ENCODE results near the gene PEX26. TPM values are rescaled to one million over a fixed set of nuclear protein-coding genes. Genes with fewer than 3 reads are reported as not detected.
"Not testable (repeated sequence)": the region's sequence is repeated elsewhere in the genome, so short reads cannot be mapped to it uniquely, and the experiment has no call there.

PEX26 gene
- total RNA-seq, 1 donor from 2014 or later: 50.1 TPM

- no peak overlapping the region for H3K27ac Mint-ChIP-seq
- H3K9me3 Mint-ChIP-seq (ENCODE audit: low read depth): no peaks in the 10 kb centered on the region
- no peak overlapping the region for H3K4me3 Mint-ChIP-seq (ENCODE audit: low read depth)
- peaks cover 12% of the 10 kb centered on the region for H3K27me3 Mint-ChIP-seq
- no peaks in the 10 kb centered on the region for H3K4me1 Mint-ChIP-seq (ENCODE audit: low read depth)
- H3K36me3 Mint-ChIP-seq (ENCODE audit: insufficient read depth): peaks cover 11% of the 10 kb centered on the region
- TF ChIP-seq, protein P1, sequence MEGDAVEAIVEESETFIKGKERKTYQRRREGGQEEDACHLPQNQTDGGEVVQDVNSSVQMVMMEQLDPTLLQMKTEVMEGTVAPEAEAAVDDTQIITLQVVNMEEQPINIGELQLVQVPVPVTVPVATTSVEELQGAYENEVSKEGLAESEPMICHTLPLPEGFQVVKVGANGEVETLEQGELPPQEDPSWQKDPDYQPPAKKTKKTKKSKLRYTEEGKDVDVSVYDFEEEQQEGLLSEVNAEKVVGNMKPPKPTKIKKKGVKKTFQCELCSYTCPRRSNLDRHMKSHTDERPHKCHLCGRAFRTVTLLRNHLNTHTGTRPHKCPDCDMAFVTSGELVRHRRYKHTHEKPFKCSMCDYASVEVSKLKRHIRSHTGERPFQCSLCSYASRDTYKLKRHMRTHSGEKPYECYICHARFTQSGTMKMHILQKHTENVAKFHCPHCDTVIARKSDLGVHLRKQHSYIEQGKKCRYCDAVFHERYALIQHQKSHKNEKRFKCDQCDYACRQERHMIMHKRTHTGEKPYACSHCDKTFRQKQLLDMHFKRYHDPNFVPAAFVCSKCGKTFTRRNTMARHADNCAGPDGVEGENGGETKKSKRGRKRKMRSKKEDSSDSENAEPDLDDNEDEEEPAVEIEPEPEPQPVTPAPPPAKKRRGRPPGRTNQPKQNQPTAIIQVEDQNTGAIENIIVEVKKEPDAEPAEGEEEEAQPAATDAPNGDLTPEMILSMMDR (IDR thresholded peaks at IDR 0.05; ENCODE audit: unreplicated experiment): no peak
- no peak for DNase-seq (ENCODE audit: low spot score, unreplicated experiment)
These were observed 26.8 kb downstream of the PEX26 start for GRCh38 chr22:18104566-18104965.

DNA sequence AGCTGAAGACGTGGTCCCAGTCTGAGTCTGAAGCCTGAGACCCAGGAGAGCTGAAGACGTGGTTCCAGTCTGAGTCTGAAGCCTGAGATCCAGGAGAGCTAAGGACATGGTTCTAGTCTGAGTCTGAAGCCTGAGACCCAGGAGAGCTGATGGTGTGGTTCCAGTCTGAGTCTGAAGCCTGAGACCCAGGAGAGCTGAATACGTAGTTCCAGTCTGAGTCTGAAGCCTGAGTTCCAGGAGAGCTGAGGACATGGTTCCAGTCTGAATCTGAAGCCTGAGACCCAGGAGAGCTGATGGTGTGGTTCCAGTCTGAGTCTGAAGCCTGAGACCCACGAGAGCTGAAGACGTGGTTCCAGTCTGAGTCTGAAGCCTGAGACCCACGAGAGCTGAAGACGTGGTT lies 28.2 kb downstream of the PEX26 start:
- Mint-ChIP-seq H3K27me3 (peaks cover 22% of the 10 kb centered on the region), H3K36me3 (ENCODE audit: insufficient read depth) (peaks cover 11% of the 10 kb centered on the region)
- H3K4me3 Mint-ChIP-seq (ENCODE audit: low read depth); H3K27ac Mint-ChIP-seq; H3K4me1 Mint-ChIP-seq (ENCODE audit: low read depth); H3K9me3 Mint-ChIP-seq (ENCODE audit: low read depth); DNase-seq (ENCODE audit: low spot score, unreplicated experiment): not testable (repeated sequence)

- Mint-ChIP-seq H3K27me3 (peaks cover 30% of the 10 kb centered on the region), H3K36me3 (ENCODE audit: insufficient read depth) (peaks cover 11% of the 10 kb centered on the region)
- not testable (repeated sequence) for H3K4me3 Mint-ChIP-seq (ENCODE audit: low read depth); DNase-seq (ENCODE audit: low spot score, unreplicated experiment); H3K4me1 Mint-ChIP-seq (ENCODE audit: low read depth); H3K27ac Mint-ChIP-seq; H3K9me3 Mint-ChIP-seq (ENCODE audit: low read depth)
These were observed 29.0 kb downstream of the PEX26 start for GRCh38 chr22:18106550-18107341.

GRCh38 chr22:18108187-18108586 lies 30.4 kb downstream of the PEX26 start:
- no peak overlapping the region for H3K27ac Mint-ChIP-seq
- H3K27me3 Mint-ChIP-seq: peaks cover 44% of the 10 kb centered on the region
- no peaks in the 10 kb centered on the region for H3K9me3 Mint-ChIP-seq (ENCODE audit: low read depth)
- H3K4me3 Mint-ChIP-seq (ENCODE audit: low read depth): no peak overlapping the region
- TF ChIP-seq, protein P1 (IDR thresholded peaks at IDR 0.05; ENCODE audit: unreplicated experiment): no peak
- H3K36me3 Mint-ChIP-seq (ENCODE audit: insufficient read depth): peaks cover 11% of the 10 kb centered on the region
- no peak for DNase-seq (ENCODE audit: low spot score, unreplicated experiment)
- peaks cover 8% of the 10 kb centered on the region for H3K4me1 Mint-ChIP-seq (ENCODE audit: low read depth)

DNA sequence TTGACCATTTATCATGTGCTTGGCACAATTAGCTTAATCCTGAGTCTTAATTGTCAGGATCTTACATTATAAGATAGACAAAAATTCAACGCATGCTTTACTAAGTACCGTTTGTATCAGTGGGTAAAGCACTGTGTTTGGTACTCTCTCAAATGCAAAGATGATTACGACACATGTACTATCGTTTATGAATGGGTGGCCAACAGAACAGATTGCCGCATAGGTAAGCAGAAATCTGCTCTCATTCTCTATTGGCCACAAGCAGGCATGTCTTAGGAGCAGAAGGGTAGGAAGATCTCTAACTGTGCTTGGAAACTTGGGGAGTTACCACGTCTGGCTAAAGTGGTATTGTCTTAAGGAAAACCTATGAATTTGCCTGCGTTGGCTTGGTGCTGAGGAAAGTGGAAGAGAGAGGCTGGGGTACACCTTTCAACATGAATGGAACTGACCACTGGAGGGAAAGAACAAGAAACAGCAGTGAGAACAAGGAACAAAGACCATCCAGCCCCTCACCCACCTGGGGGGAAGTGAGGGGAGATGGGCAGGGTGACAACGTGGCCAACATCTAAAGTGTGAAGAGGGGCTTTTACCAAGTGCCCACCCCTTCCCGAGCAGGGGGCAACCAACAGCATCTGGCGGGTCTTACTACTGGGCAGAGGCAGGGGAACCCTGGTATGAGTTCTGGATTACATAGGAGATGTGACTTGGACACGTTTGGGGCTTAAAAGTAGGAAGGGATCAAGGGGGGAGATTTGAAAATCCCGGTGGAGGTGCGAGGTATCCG lies 31.8 kb downstream of the PEX26 start:
- Mint-ChIP-seq H3K36me3 (ENCODE audit: insufficient read depth) (peaks cover 10% of the 10 kb centered on the region), H3K4me1 (ENCODE audit: low read depth) (peaks cover 8% of the 10 kb centered on the region), H3K4me3 (ENCODE audit: low read depth) (peak overlapping the region; percentile 42), H3K27me3 (peaks cover 52% of the 10 kb centered on the region), H3K9me3 (ENCODE audit: low read depth) (no peaks in the 10 kb centered on the region), H3K27ac (no peak overlapping the region)
- TF ChIP-seq, protein P1 (IDR thresholded peaks at IDR 0.05; ENCODE audit: unreplicated experiment): no peak
- no peak for DNase-seq (ENCODE audit: low spot score, unreplicated experiment)

DNA sequence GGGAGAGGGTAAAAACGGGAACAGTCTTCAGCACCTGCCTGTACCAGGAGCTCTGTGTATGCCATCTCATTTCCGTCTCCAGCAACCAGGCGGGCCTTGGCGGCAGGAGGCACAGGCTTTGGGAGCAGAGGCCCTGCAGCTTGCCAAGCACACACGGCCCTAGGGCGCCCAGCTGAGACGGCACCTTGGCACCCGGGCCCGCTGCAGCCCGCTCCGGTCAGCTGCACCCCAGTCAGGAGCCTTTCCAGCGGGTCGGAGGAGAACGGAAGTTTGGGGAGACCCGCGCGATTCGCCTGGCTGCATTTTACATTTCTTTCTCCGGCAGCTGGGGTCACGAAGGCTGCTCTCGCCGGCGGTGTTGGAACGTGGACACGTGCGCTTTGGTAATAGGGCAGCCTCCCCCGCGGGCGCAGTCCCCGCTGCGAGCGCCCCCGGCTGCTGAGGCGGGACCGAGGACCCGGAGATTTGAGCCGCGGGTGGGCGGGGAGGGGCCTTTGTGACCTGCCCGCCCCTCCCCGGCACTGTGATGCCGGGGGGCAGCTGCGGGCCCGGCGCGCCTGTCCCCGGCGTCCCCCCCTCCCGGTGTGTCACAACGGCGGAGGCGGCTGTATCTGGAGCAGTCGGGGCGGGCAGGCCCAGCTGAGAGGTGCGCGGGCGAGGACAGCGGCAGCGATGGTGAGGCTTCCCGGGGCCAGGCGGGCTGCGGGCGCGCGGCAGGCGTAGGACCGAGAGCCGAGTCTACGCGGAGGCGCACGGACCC lies 32.6 kb downstream of the PEX26 start, which contains the start of gene TUBA8:
TSS of gene TUBA8 (plus strand) at position 616 of the 760 bp plus-strand sequence. CDS start at position 673, 57 bp downstream.
- peak within 1 kb of the TSS; percentile 48 for H3K4me3 Mint-ChIP-seq (ENCODE audit: low read depth)
- no peaks in the 10 kb centered on the region for H3K9me3 Mint-ChIP-seq (ENCODE audit: low read depth)
- peaks cover 52% of the 10 kb centered on the region for H3K27me3 Mint-ChIP-seq
- H3K4me1 Mint-ChIP-seq (ENCODE audit: low read depth): peaks cover 8% of the 10 kb centered on the region
- peaks cover 5% of the 10 kb centered on the region for H3K36me3 Mint-ChIP-seq (ENCODE audit: insufficient read depth)
- DNase-seq (ENCODE audit: low spot score, unreplicated experiment): peak; percentile 15
- TF ChIP-seq, protein P1 (IDR thresholded peaks at IDR 0.05; ENCODE audit: unreplicated experiment): no peak
- no peak within 1 kb of the TSS for H3K27ac Mint-ChIP-seq
